Body of pancreas (tissue), 4 donors: Measurements from ENCODE around the gene ETS1.

Source experiments
- POLR2A ChIP-seq, 3 donors: fragments of 450-650 bp; IDR thresholded peaks; one replicate each; pipeline ENCODE4 v1.6.1; 2016; ENCODE audit warnings: antibody characterized with exemption in 3 of 3, mild to moderate bottlenecking in 2 of 3
- TF ChIP-seq, protein P1 (sequence below), 7 experiments: fragments of 450-650 bp in 4 of 7; fragments of 200-600 bp in 3 of 7; sonication (generic) in 3 of 7; IDR thresholded peaks; one replicate each; pipeline ENCODE4 v1.5.1; 2016 to 2019; ENCODE audit warnings: antibody characterized with exemption in 7 of 7

DNA sequence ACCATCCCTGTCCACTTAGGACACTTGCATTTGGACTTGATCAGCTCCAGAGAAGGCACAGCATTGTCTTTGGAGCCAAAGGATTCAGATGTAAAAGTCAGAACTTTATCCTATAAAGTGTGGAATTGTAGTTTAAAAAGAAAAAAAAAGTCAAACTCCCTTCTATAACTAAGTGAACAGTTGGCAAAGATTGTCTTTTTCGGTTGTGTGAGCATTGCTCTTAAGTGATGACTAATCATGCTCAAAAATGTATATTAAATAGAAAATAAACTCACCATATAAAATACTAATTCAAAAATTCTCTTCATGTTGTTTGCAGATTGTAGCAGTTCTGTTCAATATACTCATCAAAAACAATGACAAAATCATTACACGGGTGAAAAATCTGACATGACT, 93.8 kb downstream of the ETS1 start:
- TF ChIP-seq, protein P1, sequence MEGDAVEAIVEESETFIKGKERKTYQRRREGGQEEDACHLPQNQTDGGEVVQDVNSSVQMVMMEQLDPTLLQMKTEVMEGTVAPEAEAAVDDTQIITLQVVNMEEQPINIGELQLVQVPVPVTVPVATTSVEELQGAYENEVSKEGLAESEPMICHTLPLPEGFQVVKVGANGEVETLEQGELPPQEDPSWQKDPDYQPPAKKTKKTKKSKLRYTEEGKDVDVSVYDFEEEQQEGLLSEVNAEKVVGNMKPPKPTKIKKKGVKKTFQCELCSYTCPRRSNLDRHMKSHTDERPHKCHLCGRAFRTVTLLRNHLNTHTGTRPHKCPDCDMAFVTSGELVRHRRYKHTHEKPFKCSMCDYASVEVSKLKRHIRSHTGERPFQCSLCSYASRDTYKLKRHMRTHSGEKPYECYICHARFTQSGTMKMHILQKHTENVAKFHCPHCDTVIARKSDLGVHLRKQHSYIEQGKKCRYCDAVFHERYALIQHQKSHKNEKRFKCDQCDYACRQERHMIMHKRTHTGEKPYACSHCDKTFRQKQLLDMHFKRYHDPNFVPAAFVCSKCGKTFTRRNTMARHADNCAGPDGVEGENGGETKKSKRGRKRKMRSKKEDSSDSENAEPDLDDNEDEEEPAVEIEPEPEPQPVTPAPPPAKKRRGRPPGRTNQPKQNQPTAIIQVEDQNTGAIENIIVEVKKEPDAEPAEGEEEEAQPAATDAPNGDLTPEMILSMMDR (IDR thresholded peaks at IDR 0.05), result no peak
- TF ChIP-seq POLR2A (IDR thresholded peaks at IDR 0.05), result no peak
